Neural progenitor cell (in vitro differentiated cells): ENCODE measurements around the gene ST7. TPM values are rescaled to one million over a fixed set of nuclear protein-coding genes. Genes with fewer than 3 reads are reported as not detected.

Experiments
- DNase-seq: peaks from one replicate; pipeline ENCODE4 v3.0.0-alpha.2; 2016; ENCODE audit warnings: low spot score
- H2AFZ ChIP-seq: fragments of 200-600 bp; sonication (generic); replicated peaks from 2 replicates; pipeline ENCODE4 v1.6.1; 2016; ENCODE audit warnings: antibody characterized with exemption
- H3F3A ChIP-seq: fragments of 200-600 bp; sonication (generic); 2 replicates; pipeline ENCODE4 v1.6.1; 2016; ENCODE audit warnings: antibody characterized with exemption, low read depth
- H3K27ac ChIP-seq: fragments of 200-600 bp; sonication (generic); 2 replicates; pipeline ENCODE4 v1.5.1; 2016; ENCODE audit warnings: mild to moderate bottlenecking
- H3K27me3 ChIP-seq: fragments of 200-600 bp; sonication (generic); 2 replicates; pipeline ENCODE4 v1.6.1; 2016; ENCODE audit warnings: mild to moderate bottlenecking, moderate library complexity
- H3K36me3 ChIP-seq: fragments of 200-600 bp; sonication (generic); 2 replicates; pipeline ENCODE4 v1.5.1; 2016
- H3K4me1 ChIP-seq: fragments of 200-600 bp; sonication (generic); 2 replicates; pipeline ENCODE4 v1.6.1; 2016; ENCODE audit warnings: mixed run types
- H3K4me2 ChIP-seq: fragments of 200-600 bp; sonication (generic); 2 replicates; pipeline ENCODE4 v1.6.1; 2016
- H3K4me3 ChIP-seq: fragments of 200-600 bp; sonication (generic); 2 replicates; pipeline ENCODE4 v1.5.1; 2016
- H3K79me2 ChIP-seq: fragments of 200-600 bp; sonication (generic); 2 replicates; pipeline ENCODE4 v1.6.1; 2016; ENCODE audit warnings: low read depth
- H3K9ac ChIP-seq: fragments of 200-600 bp; sonication (generic); 2 replicates; pipeline ENCODE4 v1.6.1; 2016
- H3K9me3 ChIP-seq: fragments of 200-600 bp; sonication (generic); 2 replicates; pipeline ENCODE4 v1.5.1; 2016; ENCODE audit warnings: low read depth
- H4K20me1 ChIP-seq: fragments of 200-600 bp; sonication (generic); 2 replicates; pipeline ENCODE4 v1.6.1; 2016; ENCODE audit warnings: low read depth
- H3K27ac Mint-ChIP-seq: 3 replicates; pipeline ENCODE4 v1.8.0; 2021; ENCODE audit warnings: mixed read lengths
- H3K27me3 Mint-ChIP-seq: 2 replicates; pipeline ENCODE4 v1.8.0; 2022; ENCODE audit warnings: low read depth, mild to moderate bottlenecking, inconsistent platforms, moderate library complexity, mixed read lengths; ENCODE audit not compliant: insufficient read depth
- H3K36me3 Mint-ChIP-seq: 3 replicates; pipeline ENCODE4 v1.8.0; 2021; ENCODE audit warnings: mixed read lengths
- H3K4me1 Mint-ChIP-seq: 3 replicates; pipeline ENCODE4 v1.8.0; 2021; ENCODE audit warnings: mixed read lengths
- H3K4me3 Mint-ChIP-seq: 3 replicates; pipeline ENCODE4 v1.8.0; 2021; ENCODE audit warnings: mild to moderate bottlenecking, moderate library complexity, mixed read lengths
- H3K9me3 Mint-ChIP-seq: 3 replicates; pipeline ENCODE4 v1.8.0; 2020; ENCODE audit warnings: mixed read lengths
- CTCF ChIP-seq: fragments of 200-600 bp; sonication (generic); IDR thresholded peaks from 2 replicates; pipeline ENCODE4 v1.5.1; 2017; ENCODE audit warnings: antibody characterized with exemption, mild to moderate bottlenecking
- EZH2 ChIP-seq: fragments of 200-600 bp; sonication (generic); IDR thresholded peaks from 2 replicates; pipeline ENCODE4 v1.6.1; 2017; ENCODE audit warnings: antibody characterized with exemption, mild to moderate bottlenecking, moderate library complexity
- EZH2phosphoT487 ChIP-seq: fragments of 200-600 bp; sonication (generic); IDR thresholded peaks from 2 replicates; pipeline ENCODE4 v1.6.1; 2017; ENCODE audit warnings: antibody characterized with exemption
- total RNA-seq: library from RNA; depleted of rRNA; stranded (reverse); fragments of >200 nt; gene quantifications from 2 replicates; pipeline ENCODE4 v1.2.3, GENCODE V29; 2015; ENCODE audit warnings: low replicate concordance

Gene ST7
- total RNA-seq, 1 donor from 2014 or later = 5.8 TPM

GRCh38 chr7:116988363-116988989 lies 35.2 kb downstream of the ST7 start:
- Mint-ChIP-seq H3K4me3 (no peak overlapping the region), H3K27ac (no peak overlapping the region), H3K9me3 (peaks cover 10% of the 10 kb centered on the region), H3K36me3 (peaks cover 7% of the 10 kb centered on the region), H3K4me1 (no peaks in the 10 kb centered on the region), H3K27me3 (peaks cover 3% of the 10 kb centered on the region)
- Histone ChIP-seq H4K20me1 (no peaks in the 10 kb centered on the region), H3K9me3 (no peaks in the 10 kb centered on the region), H2AFZ (no peak overlapping the region), H3K4me3 (no peak overlapping the region), H3K9ac (no peak overlapping the region), H3K36me3 (no peaks in the 10 kb centered on the region), H3F3A (no peaks in the 10 kb centered on the region), H3K27ac (no peak overlapping the region), H3K27me3 (no peaks in the 10 kb centered on the region), H3K4me1 (no peaks in the 10 kb centered on the region), H3K4me2 (no peak overlapping the region), H3K79me2 (no peaks in the 10 kb centered on the region)
- TF ChIP-seq EZH2 (no peak), CTCF (peak; percentile 40)
- DNase-seq = no peak

DNA sequence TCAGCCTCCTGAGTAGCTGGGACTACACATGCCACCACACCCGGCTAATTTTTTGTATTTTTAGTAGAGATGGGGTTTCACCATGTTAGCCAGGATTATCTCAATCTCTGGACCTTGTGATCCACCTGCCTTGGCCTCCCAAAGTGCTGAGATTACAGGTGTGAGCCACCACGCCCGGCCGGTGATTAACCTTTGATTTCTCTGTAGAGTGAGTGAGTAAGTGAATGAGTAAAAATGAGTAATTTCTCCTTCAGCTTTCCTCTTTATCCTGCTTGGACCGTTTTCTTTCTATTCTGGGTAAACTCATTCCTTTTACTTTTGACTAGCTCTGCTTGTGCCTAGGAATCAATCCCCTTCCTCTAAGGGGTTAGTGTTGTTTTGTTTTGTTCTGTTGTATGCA lies 36.8 kb downstream of the ST7 start:
- Mint-ChIP-seq H3K36me3 (peaks cover 7% of the 10 kb centered on the region), H3K4me1 (no peaks in the 10 kb centered on the region), H3K27me3 (peaks cover 5% of the 10 kb centered on the region), H3K4me3 (no peak overlapping the region), H3K9me3 (peaks cover 10% of the 10 kb centered on the region), H3K27ac (no peak overlapping the region)
- Histone ChIP-seq H4K20me1 (no peaks in the 10 kb centered on the region), H3K36me3 (no peaks in the 10 kb centered on the region), H3K79me2 (no peaks in the 10 kb centered on the region), H3K4me3 (no peak overlapping the region), H3K9me3 (no peaks in the 10 kb centered on the region), H3K4me2 (no peak overlapping the region), H3K4me1 (no peaks in the 10 kb centered on the region), H3K27ac (no peak overlapping the region), H3K9ac (no peak overlapping the region), H2AFZ (no peak overlapping the region), H3F3A (no peaks in the 10 kb centered on the region), H3K27me3 (no peaks in the 10 kb centered on the region)
- DNase-seq = no peak
- TF ChIP-seq EZH2phosphoT487 (no peak), EZH2 (no peak), CTCF (no peak)

DNA sequence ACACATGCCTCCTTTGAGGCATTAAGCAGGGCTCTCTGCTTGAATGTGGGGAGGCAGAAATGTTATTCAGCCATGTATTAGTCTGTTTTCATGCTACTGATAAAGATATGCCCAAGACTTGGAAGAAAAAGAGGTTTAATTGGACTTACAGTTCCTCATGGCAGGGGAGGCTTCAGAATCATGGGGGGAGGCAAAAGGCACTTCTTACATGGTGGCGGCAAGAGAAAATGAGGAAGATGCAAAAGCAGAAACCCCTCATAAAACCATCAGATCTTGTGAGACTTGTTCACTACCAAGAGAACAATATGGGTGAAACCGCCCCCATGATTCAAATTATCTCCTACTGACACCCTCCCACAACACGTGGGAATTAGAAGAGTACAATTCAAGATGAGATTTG lies 37.9 kb downstream of the ST7 start:
- Histone ChIP-seq H3K4me3 (no peak overlapping the region), H2AFZ (no peak overlapping the region), H3K79me2 (no peaks in the 10 kb centered on the region), H3F3A (no peaks in the 10 kb centered on the region), H3K36me3 (no peaks in the 10 kb centered on the region), H3K9ac (no peak overlapping the region), H3K4me1 (no peaks in the 10 kb centered on the region), H3K4me2 (no peak overlapping the region), H3K27me3 (no peaks in the 10 kb centered on the region), H3K9me3 (no peaks in the 10 kb centered on the region), H4K20me1 (no peaks in the 10 kb centered on the region), H3K27ac (no peak overlapping the region)
- H3K27ac Mint-ChIP-seq = no peak overlapping the region
- peaks cover 5% of the 10 kb centered on the region for H3K27me3 Mint-ChIP-seq
- TF ChIP-seq EZH2 (no peak), CTCF (no peak), EZH2phosphoT487 (no peak)
- H3K4me1 Mint-ChIP-seq = no peaks in the 10 kb centered on the region
- DNase-seq = no peak
- peaks cover 10% of the 10 kb centered on the region for H3K9me3 Mint-ChIP-seq
- H3K4me3 Mint-ChIP-seq = no peak overlapping the region
- H3K36me3 Mint-ChIP-seq = peaks cover 7% of the 10 kb centered on the region
